Measurements from ENCODE around the gene NCOA6. TPM values are rescaled to one million over a fixed set of nuclear protein-coding genes. Genes with fewer than 3 reads are reported as not detected.

Gene NCOA6
- total RNA-seq (2014; rRNA removed; shearing (Covaris generic)): 9.1 and 10.9 TPM in 2 replicates

GRCh38 chr20:34825530-34826362, at the start of gene NCOA6:
NCOA6 (minus strand) TSS chr20:34825651; CDS start chr20:34782355, 43,296 bp downstream.
- peak; percentile 86 for DNase-seq (ENCODE audit: low read depth)

DNA sequence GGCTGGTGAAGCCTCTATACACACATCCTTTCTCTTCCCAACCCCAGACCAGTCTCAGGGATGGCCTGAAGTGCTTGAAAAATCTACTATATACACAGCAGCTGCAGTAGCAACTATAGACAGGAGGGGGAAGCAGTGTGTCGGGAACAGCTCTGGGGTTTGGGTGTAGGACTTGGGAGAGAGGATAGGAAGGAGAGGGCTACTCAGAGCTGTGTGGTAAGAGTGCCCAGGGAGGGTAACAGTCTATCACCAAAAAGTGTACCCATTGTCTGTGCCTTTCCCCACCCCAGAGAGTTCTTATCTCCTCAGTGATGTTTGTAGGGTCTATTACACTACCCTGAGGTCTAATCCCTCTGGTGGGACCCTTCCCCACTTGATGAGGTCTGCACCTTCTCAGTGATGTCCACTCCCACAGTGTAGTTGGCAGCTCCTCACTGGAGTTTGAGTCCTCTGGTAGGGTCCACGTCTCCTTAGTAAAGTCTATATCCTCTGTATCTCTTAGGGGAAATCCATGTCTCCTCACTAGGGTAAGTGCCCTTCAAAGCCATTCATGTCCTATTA, 48.7 kb upstream of the NCOA6 start:
- DNase-seq (ENCODE audit: low read depth): peak; percentile 89

GRCh38 chr20:34873583-34874093, 48.2 kb upstream of the NCOA6 start:
- DNase-seq (ENCODE audit: low read depth): no peak

DNA sequence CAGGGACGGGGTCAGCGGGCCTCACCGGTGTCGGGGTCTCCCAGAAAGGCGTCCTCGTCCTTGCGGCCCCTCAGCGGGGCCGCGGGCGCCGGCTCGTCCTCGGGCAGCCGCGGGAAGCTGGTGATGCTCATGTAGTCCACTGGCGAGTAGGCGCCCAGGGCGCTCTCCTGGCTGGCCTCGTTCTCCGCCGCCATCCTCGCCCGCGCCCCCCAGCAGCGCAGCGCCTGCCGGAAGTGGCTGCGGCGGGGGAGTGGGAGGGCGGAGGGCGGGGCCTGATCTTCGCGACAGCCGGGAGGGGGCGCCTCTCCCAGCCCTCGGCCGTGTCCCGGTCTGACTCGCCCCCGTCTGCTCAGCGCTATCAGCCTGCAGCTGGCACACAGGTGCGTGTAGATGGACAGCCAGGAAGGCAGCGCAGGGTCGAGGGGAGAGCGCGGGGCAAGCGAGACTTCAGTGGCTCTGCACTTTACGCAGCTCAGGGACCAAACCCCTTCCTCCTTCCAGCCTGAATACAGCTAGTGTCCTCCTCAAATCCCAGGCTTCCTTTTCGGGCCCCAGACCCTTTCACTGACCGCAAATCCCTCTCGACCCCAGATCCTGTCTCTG, 47.3 kb upstream of the NCOA6 start, which contains the start of gene GGT7:
TSS of gene GGT7 (minus strand) at position 235 of the 603 bp plus-strand sequence. CDS start at position 194, 41 bp downstream.
- DNase-seq (ENCODE audit: low read depth): peak; percentile 80

DNA sequence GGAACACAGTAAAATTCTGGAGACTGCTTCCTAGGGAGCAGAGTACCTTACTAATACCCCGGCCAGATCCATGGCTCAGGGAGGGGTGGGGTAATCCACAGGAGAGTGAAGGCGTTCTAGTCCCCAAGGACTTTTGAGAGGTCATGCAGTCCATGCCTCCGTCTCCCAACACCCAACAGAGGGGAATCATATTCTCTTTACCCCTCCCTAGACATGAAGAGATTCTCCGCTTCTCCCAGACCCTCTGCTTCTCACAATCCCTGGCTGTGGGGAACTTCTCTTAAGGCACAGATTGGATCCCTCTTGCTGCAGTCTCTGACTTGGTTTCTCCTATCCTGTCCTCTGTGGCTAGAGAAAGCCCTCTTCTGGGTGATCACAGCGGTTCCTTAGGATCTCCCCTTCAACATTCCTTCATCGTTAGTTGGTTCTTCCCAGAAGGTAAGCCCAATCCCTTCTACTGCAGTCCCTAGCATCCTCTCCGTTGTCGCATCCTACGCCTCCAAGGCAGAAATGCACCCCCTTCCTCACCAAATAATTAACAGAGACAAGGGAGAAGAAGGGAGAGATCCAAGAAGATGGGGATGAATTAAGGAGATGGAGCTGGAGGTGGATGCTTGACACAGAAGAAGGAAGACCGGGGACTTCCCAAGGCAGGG, 46.6 kb upstream of the NCOA6 start:
- DNase-seq (ENCODE audit: low read depth): peak; percentile 6

GRCh38 chr20:34871320-34871926, 46.0 kb upstream of the NCOA6 start:
- DNase-seq (ENCODE audit: low read depth): no peak

DNA sequence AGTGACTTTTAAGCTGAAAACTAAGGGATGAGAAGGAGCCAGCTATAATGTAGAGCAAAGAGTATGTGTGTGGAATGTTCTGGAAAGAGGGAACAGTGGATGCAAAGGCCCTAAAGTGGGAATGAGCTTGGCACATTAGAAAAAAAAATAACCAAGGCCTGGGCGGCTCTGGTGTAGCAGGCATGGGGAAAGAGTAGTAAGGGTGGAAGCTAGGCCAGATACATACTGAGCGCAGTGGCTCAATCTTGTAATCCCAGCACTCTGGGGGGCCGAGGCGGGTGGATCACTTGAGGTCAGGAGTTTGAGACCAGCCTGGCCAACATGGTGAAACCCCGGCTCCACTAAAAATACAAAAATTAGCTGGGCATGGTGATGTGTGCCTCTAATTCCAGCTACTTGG, 38.8 kb upstream of the NCOA6 start:
- no peak for DNase-seq (ENCODE audit: low read depth)

- no peak for DNase-seq (ENCODE audit: low read depth)
These were observed 38.0 kb upstream of the NCOA6 start for GRCh38 chr20:34863421-34863965.

GRCh38 chr20:34862724-34863123, 37.3 kb upstream of the NCOA6 start:
- DNase-seq (ENCODE audit: low read depth): no peak

DNA sequence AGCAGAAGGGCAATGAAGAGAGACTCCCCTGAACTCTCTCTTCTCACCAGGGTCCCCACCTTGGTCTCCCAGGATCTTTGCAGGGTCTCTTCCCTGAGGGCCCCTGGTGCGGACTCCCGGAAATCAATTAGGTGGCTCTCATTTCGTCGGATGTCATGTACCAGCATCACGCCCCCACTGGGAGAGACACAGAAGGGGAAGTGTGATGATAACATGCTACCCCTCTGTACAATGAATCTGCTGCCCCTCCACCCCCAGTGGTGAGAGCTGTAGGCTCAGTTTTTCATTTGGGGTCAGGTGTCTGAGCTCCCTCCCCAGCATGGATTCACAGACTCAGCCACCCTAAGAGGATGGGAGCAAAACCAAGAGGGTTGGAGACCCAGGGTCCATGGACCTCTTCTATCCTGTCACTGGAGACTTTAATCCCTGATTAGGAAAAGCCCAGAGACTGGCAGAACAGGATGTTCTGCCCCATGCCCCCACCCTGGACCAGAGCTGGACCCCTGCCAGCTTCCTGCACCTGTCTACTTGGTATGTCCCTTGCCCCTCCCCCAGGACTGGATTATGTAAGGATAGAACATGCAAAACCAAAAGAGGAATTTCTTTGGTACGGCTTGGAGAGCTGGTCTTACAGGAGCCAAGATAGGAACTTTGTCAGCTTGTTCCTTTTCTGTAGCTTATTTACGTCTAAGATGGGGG, 36.1 kb upstream of the NCOA6 start:
- no peak for DNase-seq (ENCODE audit: low read depth)

DNA sequence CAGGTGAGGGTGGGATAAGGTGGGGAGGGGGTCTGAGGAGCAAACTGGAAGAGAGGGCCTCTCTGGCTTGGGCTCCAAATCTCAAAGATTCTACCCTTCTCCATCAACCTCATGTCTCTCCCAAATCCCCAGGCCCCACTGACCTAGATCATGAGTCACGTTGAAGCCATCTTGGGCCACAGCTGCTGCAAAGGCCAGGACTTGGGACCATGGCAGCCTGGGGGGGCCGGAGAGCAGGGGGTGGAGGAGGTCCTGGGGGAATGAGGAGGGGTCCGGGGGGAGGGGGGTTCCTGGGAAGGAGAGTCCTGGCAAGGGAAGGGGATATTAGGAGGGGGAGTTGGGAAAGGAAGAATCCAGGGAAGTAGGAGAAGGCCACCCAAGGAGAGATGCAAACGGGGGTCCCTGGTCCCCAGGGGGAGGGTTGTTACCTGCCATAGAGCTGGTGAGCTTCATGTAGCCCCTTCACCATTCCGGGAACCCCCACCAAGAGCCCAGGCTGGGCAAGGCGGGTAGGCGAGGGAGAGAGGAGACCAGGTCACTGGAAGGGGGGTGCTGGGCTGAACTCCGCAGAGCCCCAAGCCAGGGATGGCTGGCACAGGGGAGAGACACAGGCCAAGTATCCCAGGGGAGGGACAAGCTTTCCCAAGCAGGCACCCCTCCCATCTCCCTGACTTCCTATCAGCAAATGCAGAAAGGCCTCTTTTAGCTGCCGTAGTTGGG, 34.5 kb upstream of the NCOA6 start:
- DNase-seq (ENCODE audit: low read depth): no peak

DNA sequence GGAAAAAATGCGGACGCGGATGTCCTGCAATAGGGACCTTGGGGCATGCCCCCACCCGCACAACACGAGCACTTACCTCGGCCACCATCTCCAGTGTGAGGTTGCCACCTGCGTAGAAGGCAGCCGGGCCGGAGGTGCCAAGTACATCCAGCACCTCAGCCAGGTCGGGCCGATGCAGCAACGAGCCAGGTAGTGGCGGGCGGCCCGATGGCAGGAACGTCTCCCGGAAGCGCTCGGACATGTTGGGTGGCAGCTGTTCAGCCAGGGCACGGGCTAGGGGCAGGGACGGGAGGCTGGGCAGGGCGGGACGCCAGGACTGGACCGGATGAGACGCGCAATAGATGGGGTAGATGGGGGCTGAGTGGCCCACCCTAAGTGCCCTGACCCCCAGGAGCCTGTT, 33.9 kb upstream of the NCOA6 start:
- DNase-seq (ENCODE audit: low read depth): no peak

DNA sequence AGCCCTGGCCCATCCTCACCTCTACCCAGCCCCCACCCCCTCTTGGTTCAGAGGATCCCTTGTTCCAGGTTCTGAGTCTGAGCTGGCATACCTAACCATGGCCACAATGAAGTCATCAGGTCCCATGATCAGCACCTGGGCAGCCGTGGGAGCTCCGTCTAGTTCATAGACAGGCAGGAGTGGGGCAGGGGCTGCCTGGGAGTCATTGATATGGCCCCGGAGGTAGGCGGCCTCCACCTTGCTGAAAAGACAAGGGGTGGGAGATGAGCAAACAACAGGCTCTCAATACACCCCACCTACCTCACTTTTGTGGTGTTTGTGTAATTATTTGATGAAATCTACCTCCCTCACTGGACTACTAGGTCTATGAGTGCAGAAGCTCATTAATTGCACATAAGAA, 26.8 kb upstream of the NCOA6 start:
- no peak for DNase-seq (ENCODE audit: low read depth)

DNA sequence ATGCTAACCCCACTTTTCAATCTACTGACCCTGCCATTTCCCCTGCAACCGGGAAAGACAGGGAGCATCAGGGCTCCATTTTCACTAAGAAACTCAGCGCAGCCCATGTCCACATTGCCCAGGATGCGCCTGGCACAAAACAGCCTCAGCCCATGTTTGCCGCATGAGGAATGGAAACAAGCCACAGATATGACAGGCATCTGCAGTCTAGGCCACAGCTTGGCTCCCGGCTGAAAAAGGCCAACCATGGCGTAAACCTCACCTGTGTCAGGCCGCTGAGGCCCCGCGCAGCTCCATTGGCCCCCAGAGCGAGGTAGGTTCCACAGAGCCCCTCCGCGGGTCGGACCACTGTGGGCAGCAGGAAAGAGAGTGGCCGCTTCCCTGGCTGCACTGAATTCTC, 25.5 kb upstream of the NCOA6 start:
- DNase-seq (ENCODE audit: low read depth): no peak

DNA sequence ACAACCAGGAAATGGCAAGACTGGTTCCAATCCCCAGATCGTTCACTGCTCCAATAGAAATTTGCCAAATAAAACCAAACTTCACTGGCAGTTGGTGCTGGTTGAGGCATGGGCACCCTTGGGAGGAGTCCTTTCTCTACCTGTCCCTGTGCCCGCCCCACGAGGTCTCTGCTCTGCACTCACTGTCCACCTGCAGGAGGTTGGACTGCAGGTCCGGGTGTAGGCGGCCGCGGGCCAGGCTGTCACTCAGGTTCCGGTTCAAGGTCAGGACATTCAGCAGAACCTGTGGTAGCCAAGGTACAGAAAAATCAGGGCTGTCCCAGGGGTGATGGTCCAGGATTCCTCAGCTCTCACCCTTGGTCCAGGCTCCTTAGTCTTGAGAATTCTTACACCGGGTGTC, 24.3 kb upstream of the NCOA6 start:
- no peak for DNase-seq (ENCODE audit: low read depth)

GRCh38 chr20:34848597-34848996, 23.1 kb upstream of the NCOA6 start:
- DNase-seq (ENCODE audit: low read depth): no peak

DNA sequence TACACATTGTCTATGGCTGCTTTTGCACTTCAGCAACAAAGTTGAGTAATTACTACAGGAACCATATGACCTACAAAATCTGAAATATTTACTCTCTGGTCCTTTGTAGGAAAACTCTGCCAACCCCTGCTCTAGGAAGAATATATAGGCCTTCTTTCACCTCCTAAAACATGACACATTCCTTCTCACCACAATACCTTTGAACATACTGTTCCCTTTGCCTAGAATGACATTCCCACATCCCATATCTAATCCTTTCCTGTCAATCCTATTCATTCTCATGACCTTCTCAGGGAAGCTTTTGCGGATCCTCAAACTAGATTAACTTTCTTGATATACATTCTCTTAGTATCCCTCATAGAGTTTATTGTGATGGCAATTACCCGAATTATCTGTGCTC, 18.0 kb upstream of the NCOA6 start:
- no peak for DNase-seq (ENCODE audit: low read depth)

DNA sequence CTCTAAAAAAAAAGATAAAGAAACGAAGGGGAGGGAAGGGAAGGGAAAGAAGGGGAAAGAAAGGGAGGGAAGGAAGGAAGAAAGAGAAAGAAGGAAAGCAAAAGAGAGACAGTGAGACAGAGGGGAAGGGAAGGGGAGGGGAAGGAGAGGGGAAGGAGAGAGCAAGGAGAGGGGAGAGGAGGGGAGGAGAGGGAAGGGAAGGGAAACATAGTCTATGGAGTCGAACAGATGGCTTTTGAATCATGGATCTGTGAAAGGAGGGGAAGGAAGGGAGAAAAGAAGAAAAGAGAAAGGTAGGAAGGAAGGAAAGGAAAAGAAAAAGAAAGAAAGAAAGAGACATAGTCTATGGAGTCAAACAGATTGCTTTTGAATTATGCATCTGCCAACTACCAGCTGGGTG, 16.7 kb upstream of the NCOA6 start:
- DNase-seq (ENCODE audit: low read depth): no peak

- peak; percentile 56 for DNase-seq (ENCODE audit: low read depth)
These were observed 9.0 kb upstream of the NCOA6 start for GRCh38 chr20:34834459-34834893.

- no peak for DNase-seq (ENCODE audit: low read depth)
These were observed 6.5 kb upstream of the NCOA6 start for GRCh38 chr20:34831936-34832335.

Measured in RPMI7951 (cell line).